ENCODE results near the gene ATP2A2.

DNA sequence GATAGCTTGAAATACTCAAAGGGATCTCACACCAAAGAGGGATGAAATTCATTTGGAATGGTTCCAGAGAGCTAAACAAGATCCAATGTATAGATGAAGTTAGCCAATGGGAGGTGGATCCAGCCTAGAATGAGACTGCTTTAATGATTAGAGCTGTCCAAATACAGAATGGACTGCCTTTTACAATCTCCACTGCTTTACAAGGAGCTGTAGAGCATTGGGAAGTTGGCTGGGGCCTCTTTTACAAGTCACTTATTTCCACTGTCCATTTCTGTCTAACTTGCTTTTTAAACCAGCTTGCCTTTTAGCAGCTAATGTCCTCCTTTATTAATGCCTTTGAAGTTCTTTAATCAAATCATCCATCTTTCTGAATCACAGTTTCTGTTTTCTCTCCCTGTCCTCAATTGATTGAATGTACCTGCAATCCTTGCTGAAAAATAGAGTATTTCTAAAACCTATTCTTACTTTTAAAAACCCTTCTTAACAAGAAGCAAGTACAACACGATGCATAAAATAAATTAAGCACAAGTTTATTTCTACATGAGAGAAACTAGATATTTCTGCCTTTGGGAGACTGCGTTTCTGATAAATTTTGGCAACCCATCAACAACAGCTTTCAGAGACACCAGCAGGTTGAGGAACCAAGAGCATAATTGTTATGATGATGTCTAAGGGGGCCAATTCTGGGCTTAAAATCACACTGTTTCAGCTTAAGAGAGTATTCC is 3.4 kb upstream of the ATP2A2 start:
- TF ChIP-seq, protein P1, sequence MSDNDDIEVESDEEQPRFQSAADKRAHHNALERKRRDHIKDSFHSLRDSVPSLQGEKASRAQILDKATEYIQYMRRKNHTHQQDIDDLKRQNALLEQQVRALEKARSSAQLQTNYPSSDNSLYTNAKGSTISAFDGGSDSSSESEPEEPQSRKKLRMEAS (IDR thresholded peaks at IDR 0.05; ENCODE audit: low read depth, low read length): no peak
- TF ChIP-seq, protein P2, sequence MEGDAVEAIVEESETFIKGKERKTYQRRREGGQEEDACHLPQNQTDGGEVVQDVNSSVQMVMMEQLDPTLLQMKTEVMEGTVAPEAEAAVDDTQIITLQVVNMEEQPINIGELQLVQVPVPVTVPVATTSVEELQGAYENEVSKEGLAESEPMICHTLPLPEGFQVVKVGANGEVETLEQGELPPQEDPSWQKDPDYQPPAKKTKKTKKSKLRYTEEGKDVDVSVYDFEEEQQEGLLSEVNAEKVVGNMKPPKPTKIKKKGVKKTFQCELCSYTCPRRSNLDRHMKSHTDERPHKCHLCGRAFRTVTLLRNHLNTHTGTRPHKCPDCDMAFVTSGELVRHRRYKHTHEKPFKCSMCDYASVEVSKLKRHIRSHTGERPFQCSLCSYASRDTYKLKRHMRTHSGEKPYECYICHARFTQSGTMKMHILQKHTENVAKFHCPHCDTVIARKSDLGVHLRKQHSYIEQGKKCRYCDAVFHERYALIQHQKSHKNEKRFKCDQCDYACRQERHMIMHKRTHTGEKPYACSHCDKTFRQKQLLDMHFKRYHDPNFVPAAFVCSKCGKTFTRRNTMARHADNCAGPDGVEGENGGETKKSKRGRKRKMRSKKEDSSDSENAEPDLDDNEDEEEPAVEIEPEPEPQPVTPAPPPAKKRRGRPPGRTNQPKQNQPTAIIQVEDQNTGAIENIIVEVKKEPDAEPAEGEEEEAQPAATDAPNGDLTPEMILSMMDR (IDR thresholded peaks at IDR 0.05; ENCODE audit: low read depth, low read length): no peak
